Left kidney (tissue), 8 donors: ENCODE data around the gene AMIGO3. TPM values are rescaled to one million over a fixed set of nuclear protein-coding genes. Genes with fewer than 3 reads are reported as not detected.
A peak's percentile ranks its signal among the peaks of the same experiment; 100 is the strongest.
"Not testable (repeated sequence)": the region's sequence is repeated elsewhere in the genome, so short reads cannot be mapped to it uniquely, and the experiment has no call there.

ENCODE experiments used
- DNase-seq: peaks from one replicate; pipeline ENCODE4 v3.0.0-alpha.2; 2013
- long read RNA-seq, 8 donors: transcript quantifications; one replicate each; lab custom pipeline, GENCODE V29; 2026
- polyA plus RNA-seq: library from polyadenylated mRNA; unstranded; fragments of 120-200 nt; gene quantifications from one replicate; pipeline ENCODE4 v1.2.1, GENCODE V29; 2013; ENCODE audit not compliant: insufficient read length

Gene AMIGO3
- 2.6 TPM for polyA plus RNA-seq
- long read RNA-seq, donor 1, transcript AMIGO3-201 (1 exons, 2,862 nt), result major isoform, 6 of 6 reads
- long read RNA-seq, donor 1, partial matches to known transcripts, result 0 of 6 reads
- long read RNA-seq, donor 1, other reads (novel, unspliced or antisense), result 0 of 6 reads
- long read RNA-seq, donor 2, partial matches to known transcripts, result 0 of 3 reads
- long read RNA-seq, donor 2, other reads (novel, unspliced or antisense), result 0 of 3 reads
- long read RNA-seq, donor 3, partial matches to known transcripts, result 0 of 2 reads
- long read RNA-seq, donor 3, other reads (novel, unspliced or antisense), result 0 of 2 reads
- long read RNA-seq, donor 4, partial matches to known transcripts, result 0 of 1 reads
- long read RNA-seq, donor 4, other reads (novel, unspliced or antisense), result 0 of 1 reads
- long read RNA-seq, donor 5, partial matches to known transcripts, result 0 of 2 reads
- long read RNA-seq, donor 5, other reads (novel, unspliced or antisense), result 0 of 2 reads
- long read RNA-seq, donor 6, transcript AMIGO3-201 (1 exons, 2,862 nt), result major isoform, 9 of 9 reads
- long read RNA-seq, donor 6, partial matches to known transcripts, result 0 of 9 reads
- long read RNA-seq, donor 6, other reads (novel, unspliced or antisense), result 0 of 9 reads
- long read RNA-seq, donor 7, partial matches to known transcripts, result 0 of 4 reads
- long read RNA-seq, donor 7, other reads (novel, unspliced or antisense), result 0 of 4 reads
- long read RNA-seq, donor 8, partial matches to known transcripts, result 0 of 1 reads
- long read RNA-seq, donor 8, other reads (novel, unspliced or antisense), result 0 of 1 reads

GRCh38 chr3:49719214-49719884 lies at the start of gene AMIGO3:
AMIGO3 (minus strand) TSS chr3:49719684; CDS start chr3:49719465, 219 bp downstream.
- peak; percentile 91 for DNase-seq

- DNase-seq, result no peak
These were observed 44.5 kb upstream of the AMIGO3 start for GRCh38 chr3:49763981-49764380.

- DNase-seq, result no peak
These were observed 42.2 kb upstream of the AMIGO3 start for GRCh38 chr3:49761661-49762060.

GRCh38 chr3:49759226-49759625 lies 39.7 kb upstream of the AMIGO3 start:
- DNase-seq, result peak; percentile 6

- DNase-seq, result no peak
These were observed 37.7 kb upstream of the AMIGO3 start for GRCh38 chr3:49757197-49757596.

- DNase-seq, result no peak
These were observed 36.6 kb upstream of the AMIGO3 start for GRCh38 chr3:49756036-49756435.

GRCh38 chr3:49754536-49754935 lies 35.1 kb upstream of the AMIGO3 start:
- no peak for DNase-seq

GRCh38 chr3:49751501-49751900 lies 32.0 kb upstream of the AMIGO3 start:
- DNase-seq, result no peak

- no peak for DNase-seq
These were observed 30.6 kb upstream of the AMIGO3 start for GRCh38 chr3:49750056-49750455.

- not testable (repeated sequence) for DNase-seq
These were observed 29.4 kb upstream of the AMIGO3 start for GRCh38 chr3:49748874-49749273.

GRCh38 chr3:49747792-49748480 lies 28.5 kb upstream of the AMIGO3 start:
- DNase-seq, result no peak

GRCh38 chr3:49745986-49746385 lies 26.5 kb upstream of the AMIGO3 start:
- DNase-seq, result no peak

- no peak for DNase-seq
These were observed 20.9 kb upstream of the AMIGO3 start for GRCh38 chr3:49740427-49740826.

- DNase-seq, result no peak
These were observed 18.7 kb upstream of the AMIGO3 start for GRCh38 chr3:49738067-49738713.

GRCh38 chr3:49734752-49735151 lies 15.3 kb upstream of the AMIGO3 start:
- DNase-seq, result no peak

- no peak for DNase-seq
These were observed 14.1 kb upstream of the AMIGO3 start for GRCh38 chr3:49733551-49733950.

- DNase-seq, result no peak
These were observed 13.1 kb upstream of the AMIGO3 start for GRCh38 chr3:49732597-49732996.

GRCh38 chr3:49729966-49730609 lies 10.6 kb upstream of the AMIGO3 start:
- DNase-seq, result no peak

GRCh38 chr3:49727924-49728361 lies 8.5 kb upstream of the AMIGO3 start:
- DNase-seq, result no peak

GRCh38 chr3:49727154-49727923 lies 7.9 kb upstream of the AMIGO3 start:
- no peak for DNase-seq
